ENCODE data around the gene MRPL14. TPM values are rescaled to one million over a fixed set of nuclear protein-coding genes. Genes with fewer than 3 reads are reported as not detected.
A peak's percentile ranks its signal among the peaks of the same experiment; 100 is the strongest.

Gene MRPL14
- total and polyA plus RNA-seq, 9 of the 15 experiments (the other 6 are each of a cell fraction or from before 2014, with no cell fraction given): 126 to 424 (median 165) TPM

DNA sequence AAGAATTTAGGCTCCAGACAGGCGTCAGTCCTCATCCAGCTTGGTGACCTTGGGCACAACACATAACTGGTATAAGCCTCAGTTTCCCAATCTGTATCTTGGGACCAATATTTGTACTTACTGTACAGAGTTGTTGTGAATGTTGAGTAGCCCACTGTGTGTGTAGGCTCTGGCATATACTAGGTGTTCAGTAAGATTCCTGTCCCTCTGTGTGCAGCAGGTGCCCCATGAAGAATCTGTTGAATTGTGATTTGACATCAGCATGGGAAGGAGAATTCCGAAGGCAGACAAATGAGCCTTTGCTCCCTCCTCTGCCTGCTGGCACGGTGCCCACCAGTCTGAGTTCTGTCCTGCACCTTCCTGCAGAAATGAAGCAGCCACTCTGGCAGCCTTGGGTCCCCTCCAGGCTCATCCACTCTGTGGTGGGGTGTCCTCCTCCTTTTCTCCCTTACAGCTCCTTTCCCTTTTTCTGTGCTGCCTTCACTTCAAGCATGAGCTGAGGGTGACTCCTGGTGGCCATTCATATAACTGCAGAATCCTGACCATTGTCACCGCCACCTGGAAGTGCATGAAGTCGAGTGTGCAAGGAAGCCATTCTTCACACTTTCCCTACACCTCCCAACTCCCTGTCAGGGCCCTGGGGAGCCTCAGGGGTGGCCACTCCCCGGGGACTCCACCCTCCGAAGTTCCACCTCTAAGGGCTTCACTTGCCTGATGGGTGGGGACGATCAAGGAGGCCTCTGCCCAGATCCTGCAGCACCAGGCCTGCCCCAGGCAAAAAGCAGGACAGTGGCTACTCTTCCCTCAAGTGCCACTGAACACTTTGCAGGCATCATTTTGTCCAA is 48.2 kb downstream of the MRPL14 start (continued):
- TF ChIP-seq, protein P1, sequence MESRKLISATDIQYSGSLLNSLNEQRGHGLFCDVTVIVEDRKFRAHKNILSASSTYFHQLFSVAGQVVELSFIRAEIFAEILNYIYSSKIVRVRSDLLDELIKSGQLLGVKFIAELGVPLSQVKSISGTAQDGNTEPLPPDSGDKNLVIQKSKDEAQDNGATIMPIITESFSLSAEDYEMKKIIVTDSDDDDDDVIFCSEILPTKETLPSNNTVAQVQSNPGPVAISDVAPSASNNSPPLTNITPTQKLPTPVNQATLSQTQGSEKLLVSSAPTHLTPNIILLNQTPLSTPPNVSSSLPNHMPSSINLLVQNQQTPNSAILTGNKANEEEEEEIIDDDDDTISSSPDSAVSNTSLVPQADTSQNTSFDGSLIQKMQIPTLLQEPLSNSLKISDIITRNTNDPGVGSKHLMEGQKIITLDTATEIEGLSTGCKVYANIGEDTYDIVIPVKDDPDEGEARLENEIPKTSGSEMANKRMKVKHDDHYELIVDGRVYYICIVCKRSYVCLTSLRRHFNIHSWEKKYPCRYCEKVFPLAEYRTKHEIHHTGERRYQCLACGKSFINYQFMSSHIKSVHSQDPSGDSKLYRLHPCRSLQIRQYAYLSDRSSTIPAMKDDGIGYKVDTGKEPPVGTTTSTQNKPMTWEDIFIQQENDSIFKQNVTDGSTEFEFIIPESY (CRISPR knock-in tag; IDR thresholded peaks at IDR 0.05): peak; percentile 72
- TF ChIP-seq NUFIP1 (IDR thresholded peaks at IDR 0.05; ENCODE audit: partially characterized antibody) (no peak), LEF1 (IDR thresholded peaks at IDR 0.05) (0 out of 2 replicates have a peak, but pooled peaks have one; percentile 32), STAT5B (CRISPR knock-in tag; IDR thresholded peaks at IDR 0.05) (no peak), ZNF12 (CRISPR knock-in tag; IDR thresholded peaks at IDR 0.05) (0 out of 2 replicates have a peak, but pooled peaks have one; percentile 27), NR3C1 (CRISPR knock-in tag; IDR thresholded peaks at IDR 0.05) (no peak), HDAC3 (IDR thresholded peaks at IDR 0.05; ENCODE audit: borderline replicate concordance, partially characterized antibody) (no peak), ZNF584 (CRISPR knock-in tag; IDR thresholded peaks at IDR 0.05; ENCODE audit: low read depth) (no peak), FOS (IDR thresholded peaks at IDR 0.05; ENCODE audit: extremely low read depth, insufficient read length) (no peak), JUN (IDR thresholded peaks at IDR 0.05; ENCODE audit: borderline replicate concordance, low read depth, low read length) (0 out of 2 replicates have a peak, but pooled peaks have one; percentile 38), JUN (CRISPR knock-in tag; IDR thresholded peaks at IDR 0.05; ENCODE audit: borderline replicate concordance) (no peak), ZNF507 (tag; conservative IDR thresholded peaks at IDR 0.05) (no peak), FOXJ3 (CRISPR knock-in tag; IDR thresholded peaks at IDR 0.05) (no peak), ATF7 (IDR thresholded peaks at IDR 0.05) (0 out of 2 replicates have a peak, but pooled peaks have one; percentile 43), ZNF384 (IDR thresholded peaks at IDR 0.05; ENCODE audit: low read depth, low read length) (no peak), XRCC3 (IDR thresholded peaks at IDR 0.05) (no peak), L3MBTL2 (IDR thresholded peaks at IDR 0.05) (peak; percentile 66), SMARCA4 (IDR thresholded peaks at IDR 0.05) (no peak; the same call in 1 of the 2 replicates), HNRNPLL (IDR thresholded peaks at IDR 0.05; ENCODE audit: low read depth, low read length, poor library complexity, severe bottlenecking) (no peak), BHLHE40 (IDR thresholded peaks at IDR 0.05; ENCODE audit: low read length) (peak; percentile 21; the same call in 1 of the 2 replicates), NRF1 (conservative IDR thresholded peaks at IDR 0.05 in 1 of 2, IDR thresholded peaks at IDR 0.05 in 1 of 2) (no peak; a peak in 1 of 4 replicates), ZNF354B (CRISPR knock-in tag; IDR thresholded peaks at IDR 0.05) (0 out of 2 replicates have a peak, but pooled peaks have one; percentile 9), KDM4B (IDR thresholded peaks at IDR 0.05; ENCODE audit: borderline replicate concordance in 2 of 2, low read depth in 1 of 2) (no peak)
- TF ChIP-seq, protein P2, sequence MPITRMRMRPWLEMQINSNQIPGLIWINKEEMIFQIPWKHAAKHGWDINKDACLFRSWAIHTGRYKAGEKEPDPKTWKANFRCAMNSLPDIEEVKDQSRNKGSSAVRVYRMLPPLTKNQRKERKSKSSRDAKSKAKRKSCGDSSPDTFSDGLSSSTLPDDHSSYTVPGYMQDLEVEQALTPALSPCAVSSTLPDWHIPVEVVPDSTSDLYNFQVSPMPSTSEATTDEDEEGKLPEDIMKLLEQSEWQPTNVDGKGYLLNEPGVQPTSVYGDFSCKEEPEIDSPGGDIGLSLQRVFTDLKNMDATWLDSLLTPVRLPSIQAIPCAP (CRISPR knock-in tag; IDR thresholded peaks at IDR 0.05; ENCODE audit: borderline replicate concordance): no peak
- TF ChIP-seq, protein P3, sequence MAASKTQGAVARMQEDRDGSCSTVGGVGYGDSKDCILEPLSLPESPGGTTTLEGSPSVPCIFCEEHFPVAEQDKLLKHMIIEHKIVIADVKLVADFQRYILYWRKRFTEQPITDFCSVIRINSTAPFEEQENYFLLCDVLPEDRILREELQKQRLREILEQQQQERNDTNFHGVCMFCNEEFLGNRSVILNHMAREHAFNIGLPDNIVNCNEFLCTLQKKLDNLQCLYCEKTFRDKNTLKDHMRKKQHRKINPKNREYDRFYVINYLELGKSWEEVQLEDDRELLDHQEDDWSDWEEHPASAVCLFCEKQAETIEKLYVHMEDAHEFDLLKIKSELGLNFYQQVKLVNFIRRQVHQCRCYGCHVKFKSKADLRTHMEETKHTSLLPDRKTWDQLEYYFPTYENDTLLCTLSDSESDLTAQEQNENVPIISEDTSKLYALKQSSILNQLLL (CRISPR knock-in tag; IDR thresholded peaks at IDR 0.05; ENCODE audit: borderline replicate concordance): no peak

Measured in K562 (cell line).